NCI-H2196 treated with DMSO at 0.1 percent for 48 hours (cell line): Measurements from ENCODE around the gene FXN.
A peak's percentile ranks its signal among the peaks of the same experiment; 100 is the strongest.
"Not testable (repeated sequence)": the region's sequence is repeated elsewhere in the genome, so short reads cannot be mapped to it uniquely, and the experiment has no call there.

Experiments used
- DNase-seq: peaks from one replicate; lab custom pipeline; 2025; ENCODE audit not compliant: unreplicated experiment; lab: John Stamatoyannopoulos, UW

FXN gene

DNA sequence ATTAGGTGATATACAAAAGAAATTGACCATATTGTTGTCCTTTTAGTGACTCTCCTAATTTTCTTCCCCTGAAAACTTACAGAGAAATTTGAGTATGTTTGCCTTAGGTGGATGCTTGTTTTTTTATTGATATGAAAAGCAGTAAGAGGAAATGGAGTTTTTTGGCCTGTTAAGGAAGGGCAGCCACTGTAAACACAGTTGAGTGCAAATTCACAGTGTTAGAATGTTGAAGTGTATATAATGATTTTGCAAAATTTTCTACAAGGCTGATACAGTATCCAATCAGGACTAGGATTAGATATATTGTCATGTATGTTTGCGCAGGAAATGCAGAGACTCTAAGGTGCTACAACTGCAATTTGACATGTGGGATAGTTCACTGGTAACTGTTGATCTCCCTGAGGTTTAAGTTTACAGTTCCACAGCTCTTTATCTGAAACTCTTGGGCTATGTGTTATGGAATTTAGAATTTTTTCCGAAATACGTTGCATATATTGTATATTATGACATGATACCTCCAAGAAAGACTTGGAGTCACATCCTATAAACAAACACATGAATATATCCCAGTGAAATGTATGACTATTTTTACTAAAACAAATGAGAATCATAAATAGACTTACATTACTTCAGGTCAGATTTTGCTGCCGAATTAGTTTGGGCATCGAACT lies 62.5 kb downstream of the FXN start:
- DNase-seq: no peak

DNA sequence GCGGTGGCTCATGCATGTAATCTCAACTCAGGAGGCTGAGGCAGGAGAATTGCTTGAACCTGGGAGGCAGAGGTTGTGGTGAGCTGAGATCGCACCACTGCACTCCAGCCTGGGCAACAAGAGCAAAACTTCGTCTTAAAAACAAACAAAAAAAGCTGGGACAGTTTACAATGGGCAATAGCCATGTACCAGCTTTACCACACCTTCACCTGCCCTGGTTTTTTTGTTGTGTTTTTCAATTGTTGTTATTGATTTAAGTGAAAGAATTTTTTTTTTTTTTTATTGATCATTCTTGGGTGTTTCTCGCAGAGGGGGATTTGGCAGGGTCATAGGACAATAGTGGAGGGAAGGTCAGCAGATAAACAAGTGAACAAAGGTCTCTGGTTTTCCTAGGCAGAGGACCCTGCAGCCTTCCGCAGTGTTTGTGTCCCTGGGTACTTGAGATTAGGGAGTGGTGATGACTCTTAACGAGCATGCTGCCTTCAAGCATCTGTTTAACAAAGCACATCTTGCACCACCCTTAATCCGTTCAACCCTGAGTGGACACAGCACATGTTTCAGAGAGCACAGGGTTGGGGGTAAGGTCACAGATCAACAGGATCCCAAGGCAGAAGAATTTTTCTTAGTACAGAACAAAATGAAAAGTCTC lies 67.9 kb downstream of the FXN start:
- not testable (repeated sequence) for DNase-seq

DNA sequence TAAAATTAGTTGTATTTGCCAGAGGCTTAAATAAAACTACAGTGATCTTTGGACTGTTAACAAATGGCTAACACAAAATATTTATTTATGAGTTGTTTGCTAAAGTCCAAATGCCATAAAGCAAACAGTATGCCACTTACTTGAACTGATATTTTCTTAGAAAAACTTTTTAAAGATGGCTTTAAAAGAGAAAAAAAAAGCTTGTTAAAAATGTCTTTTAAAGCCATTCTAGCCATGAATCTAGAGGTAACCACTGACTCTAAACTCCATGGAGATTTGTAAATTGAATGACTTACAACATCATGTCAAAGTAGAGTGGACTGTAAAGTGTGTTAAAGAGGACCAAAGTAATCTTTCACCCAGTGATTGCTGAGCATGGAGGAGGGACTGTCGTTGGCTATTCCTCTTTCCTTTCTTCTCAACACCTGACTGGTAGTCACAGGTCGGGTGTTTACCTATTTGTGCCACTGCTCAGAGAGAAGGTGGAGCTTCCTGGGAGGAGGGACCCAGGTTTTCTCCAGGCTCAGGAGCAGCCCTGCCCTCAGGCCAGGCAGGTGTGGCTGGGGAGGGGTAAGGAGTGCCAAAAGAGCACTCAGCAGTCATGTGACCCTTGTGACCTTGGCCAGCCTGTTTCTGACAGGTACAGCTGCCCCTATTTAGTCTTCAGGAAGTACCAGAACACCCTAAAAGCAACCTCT lies 69.4 kb downstream of the FXN start:
- DNase-seq: peak; percentile 84

DNA sequence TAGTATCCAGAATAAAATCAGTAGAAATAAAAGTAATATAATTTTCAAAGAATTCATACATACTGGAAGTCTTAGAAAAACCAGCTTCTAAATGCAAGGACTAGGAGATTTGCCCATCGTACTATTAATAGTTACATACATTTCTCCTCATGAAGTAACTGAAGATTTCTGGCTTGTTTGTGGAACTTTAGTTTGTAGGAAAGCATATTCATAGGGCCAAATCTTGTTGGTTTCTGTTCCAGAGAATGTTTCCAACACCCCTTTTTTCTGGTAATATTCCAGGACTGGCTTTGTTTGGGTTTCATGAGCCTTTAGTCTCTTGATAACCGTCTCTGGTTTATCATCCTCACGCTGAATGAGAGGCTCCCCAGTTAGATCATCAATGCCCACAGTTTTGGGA lies 72.2 kb downstream of the FXN start:
- no peak for DNase-seq

DNA sequence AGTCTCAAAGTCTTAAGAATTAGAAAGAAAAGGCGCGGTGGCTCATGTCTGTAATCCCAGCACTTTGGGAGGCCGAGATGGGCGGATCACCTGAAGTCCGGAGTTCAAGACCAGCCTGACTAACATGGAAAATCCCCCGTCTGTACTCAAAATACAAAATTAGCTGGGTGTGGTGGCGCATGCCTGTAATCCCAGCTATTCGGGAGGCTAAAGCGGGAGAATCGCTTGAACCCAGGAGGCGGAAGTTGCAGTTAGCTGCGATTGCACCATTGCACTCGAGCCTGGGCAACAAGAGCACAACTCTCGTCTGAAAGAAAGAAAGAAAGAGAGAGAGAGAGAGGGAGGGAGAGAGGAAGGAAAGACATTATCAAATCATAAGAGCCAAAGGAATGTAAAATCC lies 73.2 kb downstream of the FXN start:
- not testable (repeated sequence) for DNase-seq

DNA sequence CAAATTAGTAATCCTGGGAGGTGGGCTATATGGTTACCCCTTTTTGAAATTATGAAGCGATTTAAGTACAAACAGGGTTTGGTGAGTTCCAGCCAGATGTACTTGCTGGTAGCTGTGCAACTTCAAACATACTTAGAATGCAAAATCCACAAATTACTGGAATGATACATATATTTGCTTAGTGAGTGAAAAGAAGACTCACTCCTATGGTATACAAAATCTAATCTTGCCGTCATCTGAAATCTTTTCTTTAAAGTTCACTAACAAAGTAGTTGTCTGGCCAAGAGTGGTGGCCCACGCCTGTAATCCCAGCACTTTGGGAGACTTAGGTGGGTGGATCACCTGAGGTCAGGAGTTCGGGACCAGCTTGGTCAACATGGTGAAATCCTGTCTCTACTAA lies 73.6 kb downstream of the FXN start:
- DNase-seq: no peak

DNA sequence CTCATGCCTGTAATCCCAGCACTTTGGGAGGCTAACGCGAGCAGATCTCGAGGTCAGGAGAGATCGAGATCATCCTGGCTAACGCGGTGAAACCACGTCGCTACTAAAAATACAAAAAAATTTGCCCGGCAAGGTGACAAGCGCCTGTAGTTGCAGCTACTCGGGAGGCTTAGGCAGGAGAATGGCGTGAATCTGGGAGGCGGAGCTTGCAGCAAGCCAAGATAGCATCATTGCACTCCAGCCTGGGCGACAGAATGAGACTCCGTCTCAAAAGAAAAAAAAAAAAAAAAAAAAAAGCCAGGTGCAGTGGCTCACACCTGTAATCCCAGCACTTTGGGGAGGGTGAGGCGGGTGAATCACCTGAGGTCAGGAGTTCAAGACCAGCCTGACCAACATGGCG lies 77.1 kb downstream of the FXN start:
- not testable (repeated sequence) for DNase-seq

DNA sequence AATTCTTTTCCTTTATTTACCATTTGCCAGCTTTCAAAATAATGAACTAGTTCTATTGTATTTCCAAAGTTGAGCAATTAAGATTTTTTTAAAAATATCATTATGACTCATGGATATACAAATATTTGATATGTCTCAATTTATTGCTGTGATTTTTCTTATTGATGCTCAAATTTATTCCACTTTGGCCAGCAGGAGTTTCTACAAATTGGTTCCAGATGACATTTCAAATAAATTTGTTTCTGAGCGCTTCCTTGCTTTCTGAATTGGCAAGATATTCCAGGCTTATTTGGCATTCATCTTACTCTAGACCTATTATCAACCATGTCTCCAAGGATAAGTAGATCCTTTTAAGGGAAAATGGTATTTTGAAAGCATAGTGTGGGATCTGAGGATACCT lies 80.1 kb downstream of the FXN start:
- no peak for DNase-seq

DNA sequence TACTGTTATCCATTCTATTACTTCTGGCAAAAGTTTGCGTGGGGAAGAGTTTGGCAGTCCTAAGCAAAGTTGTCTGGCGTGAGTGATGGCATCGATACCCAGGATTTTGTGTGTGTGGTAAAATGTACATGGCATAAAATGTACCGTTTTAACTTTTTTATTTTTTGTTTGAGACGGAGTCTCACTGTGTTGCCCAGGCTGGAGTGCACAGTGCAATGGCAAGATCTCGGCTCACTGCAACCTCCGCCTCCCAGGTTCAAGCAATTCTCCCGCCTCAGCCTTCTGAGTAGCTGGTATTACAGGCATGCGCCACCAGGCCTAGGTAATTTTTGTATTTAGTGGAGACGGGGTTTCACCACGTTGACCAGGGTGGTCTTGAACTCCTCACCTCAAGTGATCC lies 83.1 kb downstream of the FXN start:
- no peak for DNase-seq

DNA sequence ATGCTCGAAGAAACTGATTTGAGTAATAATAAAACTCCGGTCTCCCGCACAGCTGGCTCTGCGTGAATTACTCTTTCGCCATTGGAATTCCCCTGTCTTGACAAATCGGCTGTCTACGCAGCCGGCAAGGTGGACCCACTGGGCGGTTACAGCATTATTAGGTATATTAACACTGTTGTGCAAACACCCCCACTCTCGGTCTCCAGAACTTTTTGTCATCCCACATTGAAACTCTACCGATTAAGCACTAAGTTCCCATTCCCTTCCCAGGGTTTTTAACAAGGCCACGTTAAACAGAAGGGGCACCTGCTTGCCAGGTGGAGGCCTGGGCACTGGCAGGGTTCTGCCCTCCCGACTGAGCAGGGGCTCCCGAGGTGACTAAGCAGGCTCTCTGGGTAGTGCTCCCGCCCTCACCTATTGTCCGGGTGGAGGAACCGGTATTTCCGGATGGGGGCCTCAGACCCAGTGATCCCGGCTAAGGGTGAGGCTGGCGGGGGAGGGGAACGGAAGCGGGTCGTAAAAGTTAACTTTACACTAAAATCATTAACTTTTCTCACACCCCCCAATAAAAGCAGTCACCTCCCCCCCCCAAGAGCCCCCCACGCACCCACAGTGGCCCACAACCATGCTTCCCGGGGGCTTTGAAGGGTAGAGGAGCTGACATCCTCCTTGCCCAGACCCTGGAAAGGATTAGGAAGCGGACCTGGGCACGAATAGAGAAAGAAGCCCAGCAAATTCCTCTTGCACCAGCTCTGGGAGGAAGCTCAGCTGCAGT lies 85.0 kb downstream of the FXN start:
- peak; percentile 75 for DNase-seq

DNA sequence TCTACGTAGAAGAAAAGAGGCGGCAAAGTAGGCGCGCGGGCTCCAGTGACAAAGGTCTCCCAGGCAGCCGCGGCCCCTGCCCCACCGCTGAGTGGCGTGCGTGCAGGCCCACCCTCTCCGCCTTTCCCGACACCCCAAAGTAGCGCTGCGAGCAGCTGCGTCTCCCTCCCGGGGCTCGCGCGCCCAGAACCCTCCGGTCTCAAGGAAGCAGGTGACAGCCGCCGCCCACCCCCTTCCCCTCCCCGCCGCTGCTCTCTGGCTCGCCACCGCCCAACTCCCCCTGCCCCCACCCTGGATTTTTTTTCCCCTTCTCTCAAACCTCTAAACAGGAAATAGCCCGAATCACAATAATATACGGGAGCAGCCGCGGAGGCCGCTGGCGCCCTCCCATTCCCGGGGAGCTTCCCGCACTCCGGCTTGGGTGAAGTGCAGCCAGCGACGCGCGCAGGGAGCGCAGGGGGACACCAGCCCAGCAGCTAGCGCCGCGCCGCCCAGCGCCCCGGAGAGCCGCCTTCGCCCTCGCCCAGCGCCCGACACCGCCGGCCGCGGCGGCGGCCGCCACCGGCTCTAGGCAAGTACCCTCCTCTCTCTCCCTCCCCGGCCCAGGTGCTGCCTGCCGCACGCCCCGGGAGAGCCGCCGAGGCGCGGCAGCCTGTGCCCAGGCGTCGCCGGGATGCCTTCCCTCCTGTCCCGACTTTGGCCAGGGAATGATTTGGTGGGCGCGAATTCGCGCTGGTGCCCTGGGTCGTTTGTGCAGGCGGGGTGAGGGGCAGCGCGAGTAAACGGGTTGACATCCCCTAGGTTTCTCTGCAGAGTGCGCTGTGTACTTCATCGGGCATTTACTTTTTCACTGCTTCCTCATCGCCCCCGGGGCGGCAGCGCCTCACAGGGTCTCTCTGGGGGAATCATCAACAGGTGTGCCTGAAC lies 85.9 kb downstream of the FXN start:
- peak; percentile 27 for DNase-seq

DNA sequence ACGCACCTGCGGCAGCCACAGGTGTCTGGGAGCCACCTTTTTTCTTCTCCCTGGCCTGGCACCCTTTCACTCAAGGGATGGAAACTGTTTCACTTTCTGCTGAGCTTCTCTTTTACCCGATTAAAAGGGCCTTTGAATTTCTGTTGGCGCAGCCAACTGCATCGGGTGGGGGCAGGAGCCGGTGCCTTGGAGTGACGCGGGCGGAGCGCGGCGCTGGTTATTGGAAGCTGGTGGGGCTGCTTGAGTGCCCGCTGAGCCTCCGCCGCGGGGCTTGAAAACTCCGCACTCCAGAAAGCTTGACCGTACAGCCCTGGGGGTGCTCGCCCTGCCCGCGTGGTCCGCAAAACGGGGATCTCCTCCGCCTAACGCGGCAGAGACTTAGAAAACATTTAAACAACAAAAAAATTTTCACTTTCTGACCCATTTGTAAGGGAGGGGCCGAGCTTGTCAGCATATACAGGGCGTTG lies 86.6 kb downstream of the FXN start:
- no peak for DNase-seq

DNA sequence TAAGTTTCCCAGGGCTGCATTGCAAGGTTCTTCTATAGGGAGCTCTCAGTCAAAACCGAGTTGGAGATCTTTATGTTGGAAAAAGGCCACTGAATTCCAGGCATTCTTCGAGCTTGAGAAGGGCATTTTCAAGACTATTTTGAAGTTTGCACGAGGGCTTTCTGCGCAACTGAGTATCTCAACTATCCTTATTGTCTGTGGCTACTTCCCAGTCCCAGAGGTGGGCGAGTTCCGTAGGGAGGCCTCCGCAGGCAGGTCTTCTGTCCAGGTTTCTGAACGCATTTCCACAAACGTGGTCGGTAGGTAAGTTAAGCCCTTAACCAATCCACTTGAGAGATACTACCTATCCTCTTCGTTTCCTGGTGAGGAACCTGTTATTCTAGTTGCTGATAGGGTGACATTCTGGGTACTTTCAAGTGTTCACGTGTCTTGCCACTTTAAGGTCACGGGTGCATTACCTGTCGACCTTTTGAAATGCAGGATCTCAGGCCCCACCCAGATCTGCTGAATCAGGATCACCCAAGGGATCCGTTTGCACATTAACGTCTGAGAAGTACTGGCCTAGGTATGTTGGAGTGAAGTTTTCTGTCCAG lies 87.1 kb downstream of the FXN start:
- DNase-seq: peak; percentile 78

DNA sequence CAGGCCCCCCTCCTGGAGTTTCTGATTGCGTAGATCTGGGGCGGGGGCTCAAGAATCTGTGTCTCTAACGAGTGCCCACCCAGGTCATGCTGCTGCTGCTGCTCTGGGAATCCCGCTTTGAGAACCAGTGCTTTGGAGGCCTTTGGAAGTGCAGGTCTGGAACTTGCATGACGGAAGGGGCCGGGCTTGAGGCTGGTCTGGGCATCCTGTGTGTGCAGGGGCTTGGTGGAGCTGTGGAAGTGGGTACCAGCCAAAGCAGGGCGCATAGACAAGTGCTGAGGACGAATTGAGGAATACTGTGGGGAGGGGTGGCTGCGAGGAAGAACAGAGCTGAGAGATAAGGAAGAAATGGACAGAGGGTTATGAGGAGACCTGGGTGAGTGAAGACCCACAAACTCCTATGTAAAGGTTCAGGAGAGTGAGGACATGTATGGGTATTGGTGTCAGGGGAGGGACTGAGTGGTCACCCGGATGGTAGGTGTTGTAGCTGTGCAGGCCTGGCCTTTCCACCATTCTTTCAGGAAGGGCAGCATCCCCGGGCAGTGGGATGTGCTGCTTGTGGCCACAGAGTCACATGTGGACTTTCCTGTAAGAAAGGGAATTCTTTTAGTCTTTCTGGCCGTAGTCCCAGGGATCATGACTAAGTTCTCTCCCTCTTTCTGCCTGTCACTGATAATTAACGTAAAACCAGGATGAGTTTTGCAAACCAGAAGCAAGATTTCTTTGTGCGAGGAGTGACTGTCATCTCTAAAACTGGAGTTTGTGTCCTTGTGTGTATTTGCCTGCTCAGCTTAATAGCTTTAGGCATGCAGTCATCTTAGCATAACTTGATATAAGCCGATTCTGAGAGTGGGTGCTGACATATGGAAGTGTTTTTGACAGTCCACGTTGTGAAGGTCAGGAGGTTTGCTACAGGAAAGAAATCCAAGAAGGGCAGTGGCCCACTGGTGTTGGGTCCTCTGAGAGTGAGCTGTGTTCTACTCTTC lies 95.2 kb downstream of the FXN start:
- no peak for DNase-seq

DNA sequence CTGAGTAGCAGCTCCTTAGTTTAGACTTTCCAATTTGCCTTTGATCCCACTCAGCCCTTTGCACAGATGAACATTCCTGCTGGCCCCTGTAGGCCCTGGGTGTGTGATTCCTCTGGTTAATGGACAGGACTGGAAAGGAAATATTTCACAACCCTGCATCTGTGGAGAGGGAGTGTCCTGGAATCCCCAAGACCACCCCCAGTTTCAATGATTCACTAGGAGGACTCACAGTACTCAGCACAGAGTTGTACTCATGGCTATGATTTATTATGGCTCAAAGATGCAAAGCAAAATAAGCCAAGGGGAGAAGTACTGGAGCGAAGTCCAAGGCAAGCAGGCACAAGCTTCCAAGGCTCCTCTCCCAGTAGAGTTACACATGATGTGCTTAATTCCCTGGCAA lies 96.1 kb downstream of the FXN start:
- DNase-seq: no peak

DNA sequence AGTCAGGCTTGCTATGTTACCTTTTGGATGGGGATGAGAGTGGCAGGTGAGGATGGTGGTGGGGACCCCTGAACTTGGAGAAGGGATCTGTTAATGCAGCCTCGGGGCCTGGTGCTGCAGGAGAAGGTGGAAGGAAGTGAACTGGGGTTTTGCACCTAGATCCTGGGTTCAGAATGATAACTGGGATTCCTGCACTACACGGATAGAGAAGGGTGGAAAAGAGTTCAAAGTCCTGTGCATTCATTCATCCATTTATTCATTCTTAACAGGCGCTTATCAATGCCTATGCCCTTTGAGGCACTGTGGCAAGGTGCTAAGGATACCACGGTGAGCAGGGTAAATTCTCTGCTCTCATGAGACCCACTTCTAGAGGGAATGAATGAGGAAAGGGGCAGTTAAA lies 96.8 kb downstream of the FXN start:
- no peak for DNase-seq

DNA sequence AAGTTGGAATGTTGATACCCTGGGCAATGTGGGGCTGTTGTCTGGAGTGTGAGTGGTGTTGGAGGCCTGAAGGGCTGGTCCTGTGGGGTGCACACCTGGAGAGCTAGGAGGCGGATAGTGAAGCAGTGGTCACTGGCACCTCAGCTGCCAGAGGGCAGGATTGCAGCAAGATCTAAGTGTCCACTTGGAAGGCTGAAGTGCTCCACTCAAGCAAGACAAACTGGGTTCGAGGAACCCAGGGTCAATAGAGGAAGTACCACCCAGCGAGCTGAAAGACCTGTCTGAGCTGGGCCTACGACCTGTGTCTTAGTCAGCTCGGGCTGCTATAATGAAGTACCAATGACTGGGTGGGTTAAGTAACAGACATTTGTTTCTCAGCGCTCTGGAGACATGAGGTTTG lies 98.9 kb downstream of the FXN start:
- DNase-seq: no peak

DNA sequence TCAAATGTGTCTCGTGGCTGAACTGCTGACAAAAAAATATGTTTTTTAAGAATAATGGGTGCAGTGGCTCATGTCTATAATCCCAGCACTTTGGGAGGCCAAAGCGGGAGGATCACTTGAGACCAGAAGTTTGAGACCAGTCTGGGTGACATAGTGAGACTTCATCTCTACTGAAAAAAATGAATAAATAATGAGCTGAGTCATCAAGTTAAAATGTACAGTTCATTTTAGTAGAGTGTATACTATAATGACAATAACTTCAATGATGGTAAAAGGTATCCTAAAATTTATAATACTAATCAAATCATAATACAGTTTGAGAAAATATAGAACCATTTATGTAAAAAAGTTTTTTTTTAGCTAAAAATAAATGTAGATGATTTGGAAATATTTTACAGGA lies 100.6 kb downstream of the FXN start:
- DNase-seq: no peak

DNA sequence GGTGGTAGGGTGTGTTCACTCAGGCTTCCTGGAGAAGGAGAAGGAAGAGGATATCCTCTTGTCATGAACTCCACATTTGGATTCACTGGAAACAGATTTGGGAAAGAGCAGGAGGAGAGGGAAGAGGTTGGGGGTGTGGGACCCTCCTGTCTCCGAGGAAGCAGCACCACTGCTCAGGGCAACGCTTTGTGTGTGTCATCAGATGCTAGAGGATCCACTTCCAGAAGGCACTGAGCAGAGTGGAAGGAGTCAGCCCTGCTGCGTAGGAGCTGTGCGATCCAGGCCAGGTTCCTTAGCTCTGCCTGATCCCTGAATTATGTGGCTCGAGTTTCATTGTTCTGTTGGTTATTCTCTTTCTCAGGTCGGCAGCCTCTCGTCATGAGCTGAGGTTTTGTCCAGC lies 101.2 kb downstream of the FXN start:
- DNase-seq: no peak
